SK-N-SH (cell line): ENCODE measurements around the gene PLEKHA6. TPM values are rescaled to one million over a fixed set of nuclear protein-coding genes. Genes with fewer than 3 reads are reported as not detected.

Source experiments
- CTCF ChIA-PET: fragments of 300-600, 350-600 bp; formaldehyde crosslinking; extraction: SDS; loops from one replicate; lab custom pipeline; 2021; lab: Yijun Ruan, JAX
- POLR2A ChIA-PET: fragments of 350-600 bp; sonication (Branson Sonifier 250); formaldehyde crosslinking; extraction: SDS; loops from one replicate; lab custom pipeline; 2020; ENCODE audit warnings: antibody characterized with exemption, inconsistent platforms; lab: Yijun Ruan, JAX
- DNase-seq: peaks from one replicate; pipeline ENCODE4 v3.0.0; 2012
- H2AFZ ChIP-seq: fragments of 200-600 bp; sonication (generic); 2 replicates; pipeline ENCODE4 v1.8.1; 2016; ENCODE audit warnings: antibody characterized with exemption, mild to moderate bottlenecking, low read depth
- H3F3A ChIP-seq: fragments of 200-600 bp; sonication (generic); replicated peaks from 2 replicates; pipeline ENCODE3; 2016; ENCODE audit warnings: antibody characterized with exemption, mild to moderate bottlenecking; ENCODE audit not compliant: insufficient read depth
- H3K27ac ChIP-seq, 2 experiments: fragments of 200-500 bp in 1 of 2; fragments of 200-600 bp in 1 of 2; sonication (Bioruptor generic) in 1 of 2; sonication (generic), shearing (Covaris generic) in 1 of 2; 2 replicates each; pipeline versions ENCODE4 v1.5.1 to v1.6.1; 2014 to 2016; ENCODE audit warnings: low read depth in 2 of 2, inconsistent platforms in 1 of 2, low read length in 1 of 2, mild to moderate bottlenecking in 1 of 2, mixed read lengths in 1 of 2
- H3K27me3 ChIP-seq: fragments of 200-600 bp; sonication (generic), shearing (Covaris generic); 2 replicates; pipeline ENCODE4 v1.6.1; 2016; ENCODE audit warnings: mixed run types; ENCODE audit not compliant: insufficient read depth
- H3K36me3 ChIP-seq, 2 experiments: fragments of 200-500 bp in 1 of 2; fragments of 200-600 bp in 1 of 2; sonication (Bioruptor generic) in 1 of 2; sonication (generic) in 1 of 2; replicated peaks in 1 of 2; 2 replicates each; pipeline versions ENCODE3 to v1.5.1; 2014 to 2016; ENCODE audit warnings: low read length in 1 of 2, mild to moderate bottlenecking in 1 of 2; ENCODE audit not compliant: insufficient read depth in 2 of 2, control insufficient read depth in 1 of 2
- H3K4me1 ChIP-seq, 2 experiments: fragments of 200-500 bp in 1 of 2; fragments of 200-600 bp in 1 of 2; sonication (Bioruptor generic) in 1 of 2; sonication (generic), shearing (Covaris generic) in 1 of 2; 2 replicates each; pipeline versions ENCODE4 v1.5.1 to v1.6.1; 2014 to 2016; ENCODE audit warnings: low read depth in 1 of 2, low read length in 1 of 2, mixed run types in 1 of 2; ENCODE audit not compliant: insufficient read depth in 2 of 2, control insufficient read depth in 1 of 2
- H3K4me2 ChIP-seq: fragments of 200-600 bp; sonication (generic), shearing (Covaris generic); 2 replicates; pipeline ENCODE4 v1.6.1; 2017; ENCODE audit warnings: mixed run types
- H3K4me3 ChIP-seq, 2 experiments: fragments of 200-500 bp in 1 of 2; fragments of 200-600 bp in 1 of 2; sonication (Bioruptor generic) in 1 of 2; sonication (generic), shearing (Covaris generic) in 1 of 2; 2 replicates each; pipeline versions ENCODE4 v1.5.1 to v1.8.1; 2014 to 2016; ENCODE audit warnings: low read depth in 2 of 2, inconsistent platforms in 1 of 2, low read length in 1 of 2, mild to moderate bottlenecking in 1 of 2, mixed read lengths in 1 of 2, moderate library complexity in 1 of 2
- H3K79me2 ChIP-seq: fragments of 200-600 bp; sonication (generic); 2 replicates; pipeline ENCODE4 v1.8.1; 2017; ENCODE audit warnings: mild to moderate bottlenecking; ENCODE audit not compliant: insufficient read depth
- H3K9ac ChIP-seq: fragments of 200-600 bp; sonication (generic); 2 replicates; pipeline ENCODE4 v1.6.1; 2017; ENCODE audit warnings: mixed run types
- H3K9me2 ChIP-seq: fragments of 200-600 bp; sonication (generic); 2 replicates; pipeline ENCODE4 v1.6.1; 2017; ENCODE audit warnings: mixed run types
- H3K9me3 ChIP-seq: fragments of 200-600 bp; sonication (generic); 2 replicates; pipeline ENCODE4 v1.6.1; 2017; ENCODE audit warnings: mixed run types, mild to moderate bottlenecking, moderate library complexity
- H4K20me1 ChIP-seq: fragments of 200-600 bp; sonication (generic); 2 replicates; pipeline ENCODE4 v1.6.1; 2017; ENCODE audit warnings: mild to moderate bottlenecking, mixed run types; ENCODE audit not compliant: insufficient read depth
- CHD2 ChIP-seq: fragments of 150-350 bp; IDR thresholded peaks from 2 replicates; pipeline ENCODE4 v1.6.1; 2018; ENCODE audit warnings: low read length; ENCODE audit not compliant: partially characterized antibody
- EP300 ChIP-seq, 2 experiments: IDR thresholded peaks; 2 replicates each; pipeline versions ENCODE4 v1.4.0 to v1.6.1; 2012; ENCODE audit warnings: borderline replicate concordance in 1 of 2, low read depth in 1 of 2, low read length in 1 of 2
- FOXJ3 ChIP-seq: sonication (generic); formaldehyde crosslinking; IDR thresholded peaks from 2 replicates; pipeline ENCODE4 v1.5.1; 2020; ENCODE audit warnings: mild to moderate bottlenecking, missing genetic modification reagents
- JUND ChIP-seq: IDR thresholded peaks from 2 replicates; pipeline ENCODE4 v1.4.0; 2012
- MEF2A ChIP-seq: IDR thresholded peaks from 2 replicates; pipeline ENCODE4 v1.4.0; 2012; ENCODE audit warnings: low read depth, borderline replicate concordance
- MXI1 ChIP-seq: IDR thresholded peaks from 2 replicates; pipeline ENCODE4 v1.6.1; 2012; ENCODE audit warnings: mild to moderate bottlenecking, low read depth, low read length, improper control_type of control experiment
- NRF1 ChIP-seq: IDR thresholded peaks from 2 replicates; pipeline ENCODE4 v1.6.1; 2012; ENCODE audit warnings: low read depth, mild to moderate bottlenecking, low read length
- PBX3 ChIP-seq: IDR thresholded peaks from 2 replicates; pipeline ENCODE4; 2012
- POLR2AphosphoS5 ChIP-seq: IDR thresholded peaks from 2 replicates; pipeline ENCODE4 v1.6.1; 2012; ENCODE audit warnings: low read depth, low read length
- REST ChIP-seq: IDR thresholded peaks from 2 replicates; pipeline ENCODE4 v1.6.1; 2012; ENCODE audit warnings: mild to moderate bottlenecking, low read depth, low read length, moderate library complexity
- RXRA ChIP-seq: IDR thresholded peaks from 2 replicates; pipeline ENCODE4 v1.4.0; 2012; ENCODE audit warnings: low read depth, mild to moderate bottlenecking, borderline replicate concordance
- SIN3A ChIP-seq: IDR thresholded peaks from 2 replicates; pipeline ENCODE4 v1.6.1; 2012; ENCODE audit warnings: low read depth, mild to moderate bottlenecking, low read length, moderate library complexity, borderline replicate concordance
- TAF1 ChIP-seq: IDR thresholded peaks from 2 replicates; pipeline ENCODE4 v1.6.1; 2012; ENCODE audit warnings: low read depth, mild to moderate bottlenecking, low read length, moderate library complexity, borderline replicate concordance
- TEAD4 ChIP-seq: IDR thresholded peaks from 2 replicates; pipeline ENCODE4 v1.4.0; 2012; ENCODE audit warnings: mild to moderate bottlenecking, borderline replicate concordance; ENCODE audit not compliant: insufficient read depth
- YY1 ChIP-seq: IDR thresholded peaks from 2 replicates; pipeline ENCODE4 v1.4.0; 2012; ENCODE audit warnings: low read depth, mild to moderate bottlenecking
- WGBS: methylation state at CpG from one replicate; pipeline ENCODE4 v1.1.6; 2017; ENCODE audit warnings: low lambda C conversion rate; 5-methylcytosine and 5-hydroxymethylcytosine counted together
- polyA plus RNA-seq, 3 experiments: library from polyadenylated mRNA; depleted of rRNA; stranded (reverse); fragments of >200 nt; gene quantifications; 2 replicates each; pipeline ENCODE4 v1.2.3, GENCODE V29; 2012

PLEKHA6 gene
- polyA plus RNA-seq, 1 of the 3 experiments (the other 2 are of a cell fraction), result 1.2 TPM

- WGBS, result 38% methylated on average over 4 of the region's 4 CpGs
- H3K9ac ChIP-seq, result no peak overlapping the region
- H3K4me3 ChIP-seq, result no peak overlapping the region
- no peaks in the 10 kb centered on the region; the same call in 1 of the 2 replicates for H3K27me3 ChIP-seq
- 0 out of 2 replicates have a peak, but pooled peaks cover 5% of the 10 kb centered on the region for H3K9me3 ChIP-seq
- no peaks in the 10 kb centered on the region for H3F3A ChIP-seq
- H3K9me2 ChIP-seq, result no peaks in the 10 kb centered on the region
- H3K4me1 ChIP-seq, result 0 out of 4 replicates have a peak, but pooled peaks cover 0 to 3% of the 10 kb centered on the region in 2 experiments
- H3K27ac ChIP-seq, result no peak overlapping the region
- TF ChIP-seq RXRA (peak; percentile 49; the same call in 1 of the 2 replicates), MEF2A (peak; percentile 45; the same call in 1 of the 2 replicates), REST (no peak), EP300 (IDR thresholded peaks at IDR 0.05; ENCODE audit: borderline replicate concordance in 1 of 2, low read depth in 1 of 2, low read length in 1 of 2) (no peak)
- CTCF ChIA-PET, result interaction anchor here (1.0 to 20.5 kb wide), 6 partner anchors 9 to 227 kb away, joined by 3 to 302 read pairs (median 16); partner anchors contain the start of gene PLEKHA6
- no peak for DNase-seq
- no peak overlapping the region for H2AFZ ChIP-seq
- no peaks in the 10 kb centered on the region for H4K20me1 ChIP-seq
- no peaks in the 10 kb centered on the region for H3K79me2 ChIP-seq
- H3K4me2 ChIP-seq, result no peak overlapping the region
- no peaks in the 10 kb centered on the region for H3K36me3 ChIP-seq
- POLR2A ChIA-PET, result no interaction called here
Observed at GRCh38 chr1:204171751-204172178, 188.0 kb downstream of the PLEKHA6 start.

GRCh38 chr1:204170494-204171155 lies 189.1 kb downstream of the PLEKHA6 start:
- Histone ChIP-seq H2AFZ (no peak overlapping the region), H3K4me1 (0 out of 4 replicates have a peak, but pooled peaks cover 0 to 3% of the 10 kb centered on the region in 2 experiments), H3K9me2 (no peaks in the 10 kb centered on the region), H4K20me1 (no peaks in the 10 kb centered on the region), H3K27ac (no peak overlapping the region), H3K4me3 (no peak overlapping the region), H3K36me3 (no peaks in the 10 kb centered on the region), H3K27me3 (no peaks in the 10 kb centered on the region; the same call in 1 of the 2 replicates), H3K79me2 (no peaks in the 10 kb centered on the region), H3F3A (no peaks in the 10 kb centered on the region), H3K9ac (no peak overlapping the region), H3K4me2 (no peak overlapping the region), H3K9me3 (0 out of 2 replicates have a peak, but pooled peaks cover 5% of the 10 kb centered on the region)
- ChIA-PET POLR2A (no interaction called here), CTCF (interaction anchor here (0.7 to 20.5 kb wide), 4 partner anchors 8 to 192 kb away, joined by 3 to 302 read pairs (median 25); partner anchors contain the start of gene PLEKHA6)
- WGBS, result 68% methylated on average over 3 of the region's 3 CpGs
- no peak for DNase-seq
- TF ChIP-seq POLR2AphosphoS5 (no peak), YY1 (no peak), MXI1 (no peak), TEAD4 (no peak), CHD2 (no peak), FOXJ3 (no peak), JUND (no peak), PBX3 (no peak), SIN3A (no peak), NRF1 (no peak), TAF1 (no peak), REST (no peak)
